OCI-LY1 (cell line): ENCODE measurements around the gene GNA14.
A peak's percentile ranks its signal among the peaks of the same experiment; 100 is the strongest.

Experiments
- H2AFZ ChIP-seq: fragments of 200-600 bp; sonication (generic), shearing (Covaris generic); 2 replicates; pipeline ENCODE4 v1.6.0; 2014; ENCODE audit warnings: antibody characterized with exemption, mild to moderate bottlenecking, low read length
- H3F3A ChIP-seq: fragments of 200-600 bp; sonication (generic), shearing (Covaris generic); 2 replicates; pipeline ENCODE4 v1.6.0; 2014; ENCODE audit warnings: mild to moderate bottlenecking, antibody characterized with exemption, low read length, moderate library complexity; ENCODE audit not compliant: insufficient read depth
- H3K27ac ChIP-seq: fragments of 200-600 bp; sonication (generic); 2 replicates; pipeline ENCODE4 v1.5.1; 2014; ENCODE audit warnings: low read length, mixed run types, mild to moderate bottlenecking, low read depth; ENCODE audit not compliant: poor library complexity, severe bottlenecking
- H3K27me3 ChIP-seq: fragments of 200-600 bp; sonication (generic); 2 replicates; pipeline ENCODE4 v1.6.0; 2014; ENCODE audit warnings: antibody characterized with exemption, mild to moderate bottlenecking, low read length, moderate library complexity; ENCODE audit not compliant: insufficient read depth
- H3K36me3 ChIP-seq: fragments of 200-600 bp; sonication (generic); 2 replicates; pipeline ENCODE4 v1.6.1; 2014; ENCODE audit warnings: mild to moderate bottlenecking, antibody characterized with exemption, low read length, moderate library complexity, mixed read lengths; ENCODE audit not compliant: insufficient read depth
- H3K4me1 ChIP-seq: fragments of 200-600 bp; sonication (generic); 2 replicates; pipeline ENCODE4 v1.5.1; 2014; ENCODE audit warnings: mild to moderate bottlenecking, low read length, moderate library complexity; ENCODE audit not compliant: insufficient read depth, severe bottlenecking
- H3K4me2 ChIP-seq: fragments of 200-600 bp; sonication (generic), shearing (Covaris generic); 2 replicates; pipeline ENCODE4 v1.6.1; 2014; ENCODE audit warnings: low read length
- H3K4me3 ChIP-seq: fragments of 200-600 bp; sonication (generic); 2 replicates; pipeline ENCODE4 v1.5.1; 2014; ENCODE audit warnings: low read length, low read depth, mild to moderate bottlenecking, mixed read lengths; ENCODE audit not compliant: poor library complexity, severe bottlenecking
- H3K79me2 ChIP-seq: fragments of 200-600 bp; shearing (Covaris generic); 2 replicates; pipeline ENCODE4 v1.6.1; 2016; ENCODE audit warnings: mixed run types, low read length, mixed read lengths; ENCODE audit not compliant: insufficient read depth
- H3K9ac ChIP-seq: fragments of 200-600 bp; sonication (generic), shearing (Covaris generic); 2 replicates; pipeline ENCODE4 v1.6.1; 2014; ENCODE audit warnings: mild to moderate bottlenecking, low read length, mixed read lengths
- H3K9me2 ChIP-seq: fragments of 200-600 bp; sonication (generic), shearing (Covaris generic); 2 replicates; pipeline ENCODE4 v1.6.1; 2014; ENCODE audit warnings: low read depth, mild to moderate bottlenecking, low read length, mixed read lengths
- H3K9me3 ChIP-seq: fragments of 200-600 bp; shearing (Covaris generic); 2 replicates; pipeline ENCODE4 v1.6.1; 2014; ENCODE audit warnings: low read length, mixed read lengths
- H4K20me1 ChIP-seq: fragments of 200-600 bp; sonication (generic), shearing (Covaris generic); 2 replicates; pipeline ENCODE4 v1.6.0; 2016; ENCODE audit warnings: mild to moderate bottlenecking, low read length; ENCODE audit not compliant: insufficient read depth
- EZH2 ChIP-seq: fragments of 200-600 bp; sonication (generic), shearing (Covaris generic); IDR thresholded peaks from 2 replicates; pipeline ENCODE4 v1.8.0; 2017; ENCODE audit warnings: borderline replicate concordance, mixed run types, mild to moderate bottlenecking, antibody characterized with exemption, low read length, moderate library complexity, mixed read lengths
- TF ChIP-seq, protein P1 (sequence below): fragments of 200-600 bp; sonication (generic), shearing (Covaris generic); IDR thresholded peaks from 2 replicates; pipeline ENCODE4 v1.5.1; 2017; ENCODE audit warnings: mild to moderate bottlenecking, antibody characterized with exemption, low read length, moderate library complexity, mixed read lengths

GNA14 gene

DNA sequence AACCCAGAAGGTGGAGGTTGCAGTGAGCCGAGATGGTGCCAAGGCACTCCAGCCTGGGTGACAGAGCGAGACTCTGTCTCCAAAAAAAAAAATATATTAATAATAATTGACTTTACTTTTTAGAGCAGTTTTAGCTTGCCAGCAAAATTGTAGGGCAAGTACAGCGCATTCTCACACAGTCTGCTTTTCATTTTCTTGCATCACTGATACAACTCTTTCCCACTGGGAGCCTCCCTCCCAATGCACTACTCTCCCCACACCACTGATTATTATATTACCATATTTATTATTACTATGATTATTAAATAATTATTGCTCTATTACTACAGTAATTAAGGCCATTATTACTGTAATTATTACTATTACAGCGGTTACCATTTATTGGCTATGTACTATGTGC, 212.8 kb downstream of the GNA14 start:
- Histone ChIP-seq H2AFZ (no peak overlapping the region), H3F3A (no peaks in the 10 kb centered on the region), H3K4me3 (no peak overlapping the region), H3K4me2 (no peak overlapping the region), H3K27ac (no peak overlapping the region), H3K9me2 (no peaks in the 10 kb centered on the region), H3K27me3 (no peaks in the 10 kb centered on the region), H3K36me3 (no peaks in the 10 kb centered on the region), H3K9ac (no peak overlapping the region), H3K9me3 (no peaks in the 10 kb centered on the region), H3K4me1 (no peaks in the 10 kb centered on the region), H3K79me2 (no peaks in the 10 kb centered on the region), H4K20me1 (no peaks in the 10 kb centered on the region)
- TF ChIP-seq, protein P1, sequence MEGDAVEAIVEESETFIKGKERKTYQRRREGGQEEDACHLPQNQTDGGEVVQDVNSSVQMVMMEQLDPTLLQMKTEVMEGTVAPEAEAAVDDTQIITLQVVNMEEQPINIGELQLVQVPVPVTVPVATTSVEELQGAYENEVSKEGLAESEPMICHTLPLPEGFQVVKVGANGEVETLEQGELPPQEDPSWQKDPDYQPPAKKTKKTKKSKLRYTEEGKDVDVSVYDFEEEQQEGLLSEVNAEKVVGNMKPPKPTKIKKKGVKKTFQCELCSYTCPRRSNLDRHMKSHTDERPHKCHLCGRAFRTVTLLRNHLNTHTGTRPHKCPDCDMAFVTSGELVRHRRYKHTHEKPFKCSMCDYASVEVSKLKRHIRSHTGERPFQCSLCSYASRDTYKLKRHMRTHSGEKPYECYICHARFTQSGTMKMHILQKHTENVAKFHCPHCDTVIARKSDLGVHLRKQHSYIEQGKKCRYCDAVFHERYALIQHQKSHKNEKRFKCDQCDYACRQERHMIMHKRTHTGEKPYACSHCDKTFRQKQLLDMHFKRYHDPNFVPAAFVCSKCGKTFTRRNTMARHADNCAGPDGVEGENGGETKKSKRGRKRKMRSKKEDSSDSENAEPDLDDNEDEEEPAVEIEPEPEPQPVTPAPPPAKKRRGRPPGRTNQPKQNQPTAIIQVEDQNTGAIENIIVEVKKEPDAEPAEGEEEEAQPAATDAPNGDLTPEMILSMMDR: no peak
- no peak for TF ChIP-seq EZH2

DNA sequence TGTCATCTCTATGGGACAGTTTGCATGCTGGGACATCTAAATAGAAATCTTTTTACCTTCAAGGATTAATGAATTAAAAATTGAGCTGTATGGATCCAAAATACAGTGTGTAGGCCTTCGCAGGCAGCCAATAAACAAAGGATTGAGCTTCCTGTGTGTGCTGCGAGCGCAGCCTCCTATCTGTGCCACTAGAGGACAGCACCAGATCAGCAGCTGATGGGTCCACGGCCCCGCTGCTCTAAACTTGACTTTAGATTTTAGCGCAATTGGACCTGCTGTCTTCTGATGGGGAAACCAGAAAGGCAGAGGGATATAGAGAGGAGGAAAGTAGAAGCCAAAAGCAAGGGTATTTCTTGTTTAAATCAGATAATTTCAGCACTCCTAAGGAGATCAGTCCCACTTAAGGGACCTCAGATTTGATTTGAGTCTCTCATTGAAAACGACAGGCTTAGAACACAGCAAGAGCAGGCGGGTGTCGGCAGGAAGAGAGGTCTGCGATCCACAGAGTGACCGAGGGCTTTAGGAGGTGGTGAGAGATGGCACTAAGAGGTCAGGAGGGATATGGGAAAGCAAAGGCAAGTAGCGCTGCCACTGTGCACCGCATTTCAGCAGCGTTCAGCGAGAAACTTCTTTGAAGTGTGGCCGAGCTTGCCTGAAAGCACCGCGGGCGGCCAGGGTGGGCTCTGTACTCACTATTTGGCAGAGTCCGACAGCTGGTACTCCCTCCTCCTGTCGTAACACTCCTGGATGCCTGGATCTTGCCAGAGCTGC, 214.3 kb downstream of the GNA14 start:
- no peak overlapping the region for H3K9ac ChIP-seq
- no peaks in the 10 kb centered on the region for H3K27me3 ChIP-seq
- no peaks in the 10 kb centered on the region for H3K79me2 ChIP-seq
- no peaks in the 10 kb centered on the region for H3K9me3 ChIP-seq
- no peak overlapping the region for H3K27ac ChIP-seq
- no peaks in the 10 kb centered on the region for H4K20me1 ChIP-seq
- no peak overlapping the region for H2AFZ ChIP-seq
- H3K4me3 ChIP-seq: no peak overlapping the region
- H3K36me3 ChIP-seq: no peaks in the 10 kb centered on the region
- TF ChIP-seq, protein P1: peak; percentile 90
- TF ChIP-seq EZH2: no peak
- H3K4me1 ChIP-seq: no peaks in the 10 kb centered on the region
- no peak overlapping the region for H3K4me2 ChIP-seq
- H3K9me2 ChIP-seq: no peaks in the 10 kb centered on the region
- no peaks in the 10 kb centered on the region for H3F3A ChIP-seq

DNA sequence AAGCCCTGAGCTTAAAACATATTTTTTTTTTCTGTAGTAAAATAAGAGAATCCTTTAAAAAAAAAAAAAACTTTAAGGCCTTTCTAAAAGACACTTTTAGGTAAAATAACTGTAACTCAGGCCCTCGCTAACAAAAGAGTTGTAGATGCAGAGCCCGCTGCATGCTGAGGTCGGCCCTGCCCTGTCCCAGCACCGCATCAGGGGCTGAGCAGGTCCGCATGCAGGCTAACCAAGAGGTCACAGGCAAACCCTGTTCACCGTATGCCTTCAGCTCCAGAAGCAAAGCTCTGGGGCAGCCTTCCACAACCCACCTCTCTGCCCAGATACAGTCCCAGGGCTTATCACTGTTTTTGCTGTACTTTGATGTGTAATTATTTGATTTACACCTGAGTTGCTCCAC, 216.1 kb downstream of the GNA14 start:
- Histone ChIP-seq H3F3A (no peaks in the 10 kb centered on the region), H3K9me2 (no peaks in the 10 kb centered on the region)
- TF ChIP-seq, protein P1: no peak
- no peak for TF ChIP-seq EZH2

More for the DNA sequence above, 216.1 kb downstream of the GNA14 start:
- Histone ChIP-seq H3K9me3 (no peaks in the 10 kb centered on the region), H3K4me3 (no peak overlapping the region), H3K27me3 (no peaks in the 10 kb centered on the region), H3K79me2 (no peaks in the 10 kb centered on the region), H3K4me1 (no peaks in the 10 kb centered on the region), H3K9ac (no peak overlapping the region), H3K4me2 (no peak overlapping the region), H3K36me3 (no peaks in the 10 kb centered on the region), H3K27ac (no peak overlapping the region), H2AFZ (no peak overlapping the region), H4K20me1 (no peaks in the 10 kb centered on the region)
